DMS114 treated with DMSO at 0.1 percent for 48 hours (cell line): ENCODE results near the gene NMBR.
"Not testable (repeated sequence)": the region's sequence is repeated elsewhere in the genome, so short reads cannot be mapped to it uniquely, and the experiment has no call there.

Experiments
- DNase-seq: peaks from one replicate; lab custom pipeline; 2025; ENCODE audit not compliant: unreplicated experiment; lab: John Stamatoyannopoulos, UW

NMBR gene

GRCh38 chr6:142146828-142147662 lies at the start of gene NMBR, which contains the start of gene VTA1:
Gene NMBR, minus strand, starts transcription at chr6:142147122. Its CDS starts 58,464 bp downstream, at chr6:142088658.
Gene VTA1, plus strand, starts transcription at chr6:142147263. Its CDS starts 25 bp downstream, at chr6:142147288.
- peak; percentile 90 for DNase-seq

GRCh38 chr6:142195862-142196541 lies 49.1 kb upstream of the NMBR start:
- no peak for DNase-seq

- no peak for DNase-seq
Observed at GRCh38 chr6:142193621-142194020, 46.7 kb upstream of the NMBR start.

- DNase-seq = no peak
Observed at GRCh38 chr6:142192343-142192742, 45.4 kb upstream of the NMBR start.

- no peak for DNase-seq
Observed at GRCh38 chr6:142189057-142189456, 42.1 kb upstream of the NMBR start.

- DNase-seq = not testable (repeated sequence)
Observed at GRCh38 chr6:142188341-142188740, 41.4 kb upstream of the NMBR start.

- no peak for DNase-seq
Observed at GRCh38 chr6:142187209-142187608, 40.3 kb upstream of the NMBR start.

- no peak for DNase-seq
Observed at GRCh38 chr6:142185641-142186040, 38.7 kb upstream of the NMBR start.

GRCh38 chr6:142184307-142184706 lies 37.4 kb upstream of the NMBR start:
- no peak for DNase-seq

GRCh38 chr6:142183351-142183750 lies 36.4 kb upstream of the NMBR start:
- no peak for DNase-seq

- DNase-seq = no peak
Observed at GRCh38 chr6:142182004-142182403, 35.1 kb upstream of the NMBR start.

- DNase-seq = no peak
Observed at GRCh38 chr6:142178129-142178528, 31.2 kb upstream of the NMBR start.

GRCh38 chr6:142174703-142175102 lies 27.8 kb upstream of the NMBR start:
- no peak for DNase-seq

- DNase-seq = no peak
Observed at GRCh38 chr6:142173980-142174379, 27.1 kb upstream of the NMBR start.

- no peak for DNase-seq
Observed at GRCh38 chr6:142172758-142173157, 25.8 kb upstream of the NMBR start.

GRCh38 chr6:142171351-142171750 lies 24.4 kb upstream of the NMBR start:
- DNase-seq = no peak

- DNase-seq = no peak
Observed at GRCh38 chr6:142167486-142167885, 20.6 kb upstream of the NMBR start.

- DNase-seq = no peak
Observed at GRCh38 chr6:142167071-142167470, 20.1 kb upstream of the NMBR start.

- DNase-seq = no peak
Observed at GRCh38 chr6:142165227-142165626, 18.3 kb upstream of the NMBR start.

- DNase-seq = no peak
Observed at GRCh38 chr6:142162780-142163179, 15.9 kb upstream of the NMBR start.

GRCh38 chr6:142156758-142157068 lies 9.8 kb upstream of the NMBR start:
- not testable (repeated sequence) for DNase-seq
